ENCODE data around the gene SLX4IP.

Gene SLX4IP

DNA sequence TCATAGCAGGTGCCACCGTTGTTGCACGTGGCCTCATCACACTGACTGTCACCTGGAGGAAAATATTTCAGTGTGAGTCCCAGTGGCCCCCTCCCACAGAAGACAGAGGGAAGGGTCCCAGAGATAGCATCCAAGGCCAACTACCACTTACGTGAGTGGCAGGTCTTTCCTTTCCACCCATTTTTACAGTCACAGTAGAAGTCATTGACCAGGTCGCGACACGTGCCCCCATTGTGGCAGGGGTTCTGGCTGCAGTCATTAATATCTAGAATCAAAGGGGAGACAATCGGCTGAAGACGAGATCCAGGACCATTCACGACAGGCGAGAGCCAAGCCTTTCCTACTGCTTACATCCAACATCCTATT lies 210.1 kb downstream of the SLX4IP start:
- H3K27ac Mint-ChIP-seq: peak overlapping the region; percentile 19 to 64 (median 35)
- no peaks in the 10 kb centered on the region for H3K9me3 Mint-ChIP-seq
- H3K27me3 Mint-ChIP-seq (ENCODE audit: low read depth): no peaks in the 10 kb centered on the region

DNA sequence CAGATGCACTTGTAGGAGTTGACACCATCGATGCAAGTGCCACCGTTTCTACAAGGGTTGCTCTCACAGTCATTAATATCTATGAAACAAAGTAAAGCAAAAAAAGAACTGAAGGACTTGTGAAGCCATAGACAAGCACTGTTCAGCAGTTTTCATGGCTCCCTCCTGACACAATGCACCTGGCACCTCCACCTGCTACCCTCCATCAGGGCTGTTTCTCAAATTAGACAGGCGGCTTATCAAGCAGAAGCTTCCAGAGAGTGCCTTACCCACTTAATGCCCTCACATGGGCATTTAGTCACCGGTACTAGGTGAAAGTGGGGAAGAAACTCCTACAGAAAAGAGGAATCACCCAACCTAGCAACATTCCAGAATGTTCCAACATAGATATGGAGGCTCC lies 210.9 kb downstream of the SLX4IP start:
- peak overlapping the region; percentile 19 to 76 (median 33) for H3K27ac Mint-ChIP-seq
- H3K9me3 Mint-ChIP-seq: no peaks in the 10 kb centered on the region
- H3K4me1 Mint-ChIP-seq: peaks cover 82% of the 10 kb centered on the region
- TF ChIP-seq CTCF (IDR thresholded peaks at IDR 0.05; ENCODE audit: unreplicated experiment in 3 of 3): no peak
- no peak overlapping the region for H3K4me3 Mint-ChIP-seq
- no peaks in the 10 kb centered on the region for H3K27me3 Mint-ChIP-seq (ENCODE audit: low read depth)
- peaks cover 100% of the 10 kb centered on the region for H3K36me3 Mint-ChIP-seq (ENCODE audit: low read depth)

More for the DNA sequence above, 210.1 kb downstream of the SLX4IP start:
- Mint-ChIP-seq H3K4me3 (no peak overlapping the region), H3K4me1 (peaks cover 77% of the 10 kb centered on the region), H3K36me3 (ENCODE audit: low read depth) (peaks cover 100% of the 10 kb centered on the region)
- TF ChIP-seq CTCF (IDR thresholded peaks at IDR 0.05; ENCODE audit: unreplicated experiment in 3 of 3): no peak

DNA sequence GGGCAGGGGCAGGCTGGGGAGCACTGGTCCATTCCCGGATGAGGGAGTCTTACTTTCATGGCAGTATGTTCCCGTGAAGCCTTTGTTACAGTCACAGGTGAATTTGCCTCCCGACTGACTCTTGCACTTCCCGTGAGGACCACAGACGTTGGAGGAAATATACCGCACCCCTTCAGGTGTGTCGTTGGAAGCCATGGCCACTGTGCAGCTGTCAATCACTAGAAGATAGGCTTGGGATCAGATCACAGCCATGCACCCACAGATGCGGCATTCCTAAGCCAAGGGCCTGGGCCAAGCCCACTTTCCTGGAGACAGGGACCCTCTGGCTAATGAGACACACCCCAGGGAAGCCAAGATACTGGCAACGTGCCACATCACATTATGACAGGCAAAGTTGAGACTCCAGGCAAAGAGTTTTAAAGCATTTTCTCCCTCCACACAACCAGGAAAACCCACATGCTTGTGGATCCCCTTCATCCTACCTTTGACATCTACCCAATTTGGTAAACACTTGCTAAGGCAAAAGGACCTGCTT lies 211.8 kb downstream of the SLX4IP start:
- Mint-ChIP-seq H3K27me3 (ENCODE audit: low read depth) (no peaks in the 10 kb centered on the region), H3K4me1 (peaks cover 88% of the 10 kb centered on the region), H3K27ac (peak overlapping the region; percentile 42 to 83 (median 82)), H3K36me3 (ENCODE audit: low read depth) (peaks cover 98% of the 10 kb centered on the region), H3K9me3 (no peaks in the 10 kb centered on the region), H3K4me3 (no peak overlapping the region)
- TF ChIP-seq CTCF (IDR thresholded peaks at IDR 0.05; ENCODE audit: unreplicated experiment in 3 of 3): no peak

- Mint-ChIP-seq H3K27ac (peak overlapping the region; percentile 42 to 83 (median 82)), H3K4me1 (peaks cover 90% of the 10 kb centered on the region), H3K9me3 (no peaks in the 10 kb centered on the region), H3K4me3 (no peak overlapping the region), H3K27me3 (ENCODE audit: low read depth) (no peaks in the 10 kb centered on the region), H3K36me3 (ENCODE audit: low read depth) (peaks cover 93% of the 10 kb centered on the region)
- TF ChIP-seq CTCF (IDR thresholded peaks at IDR 0.05; ENCODE audit: unreplicated experiment in 3 of 3): peak; percentile 36 to 55 (median 39)
Observed at GRCh38 chr20:10647471-10647870, 212.4 kb downstream of the SLX4IP start.

DNA sequence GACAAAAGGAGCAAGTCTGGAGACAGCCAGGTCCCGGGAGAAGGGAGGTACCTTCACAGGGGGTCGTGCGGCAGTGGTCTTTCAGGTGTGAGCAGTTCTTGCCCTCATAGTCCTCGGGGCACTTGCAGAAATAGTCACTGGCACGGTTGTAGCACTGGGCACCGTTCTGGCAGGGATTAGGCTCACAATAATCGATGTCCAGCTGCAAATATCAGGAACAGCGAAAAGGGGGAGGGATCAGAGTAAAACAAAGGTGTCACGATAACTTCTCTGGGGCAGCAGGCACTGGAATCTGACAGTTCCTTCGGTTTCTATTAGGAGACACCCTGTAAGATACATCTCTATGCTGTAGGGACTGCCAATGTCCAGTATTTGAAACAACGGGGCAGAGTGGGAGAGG lies 212.8 kb downstream of the SLX4IP start:
- peak overlapping the region in 1 of 3 experiments; percentile 1 for H3K4me3 Mint-ChIP-seq
- peak overlapping the region; percentile 42 to 83 (median 82) for H3K27ac Mint-ChIP-seq
- H3K27me3 Mint-ChIP-seq (ENCODE audit: low read depth): no peaks in the 10 kb centered on the region
- H3K9me3 Mint-ChIP-seq: no peaks in the 10 kb centered on the region
- no peak for TF ChIP-seq CTCF (IDR thresholded peaks at IDR 0.05; ENCODE audit: unreplicated experiment in 3 of 3)
- peaks cover 90% of the 10 kb centered on the region for H3K4me1 Mint-ChIP-seq
- peaks cover 91% of the 10 kb centered on the region for H3K36me3 Mint-ChIP-seq (ENCODE audit: low read depth)

DNA sequence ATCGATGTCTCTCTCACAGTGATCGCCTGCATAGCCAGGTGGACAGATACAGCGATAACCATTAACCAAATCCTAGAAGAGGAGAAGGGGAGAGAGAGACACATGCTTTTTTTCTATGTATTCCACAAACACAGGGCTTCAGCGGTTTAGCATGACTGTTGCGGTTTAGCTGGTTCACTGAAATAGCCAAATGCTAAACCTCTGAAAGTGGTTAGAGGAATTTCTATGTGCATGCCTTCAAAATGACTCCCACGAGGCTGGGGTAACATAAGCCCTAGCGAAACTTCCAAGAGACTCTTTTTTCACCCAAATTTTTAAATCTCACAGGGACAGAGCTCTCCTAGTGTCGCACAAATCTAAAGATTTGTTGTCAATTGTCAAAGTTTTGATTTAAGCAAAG lies 213.5 kb downstream of the SLX4IP start:
- H3K27ac Mint-ChIP-seq: peak overlapping the region; percentile 82 to 86 (median 83)
- peak overlapping the region in 2 of 3 experiments; percentile 18 to 44 for H3K4me3 Mint-ChIP-seq
- H3K36me3 Mint-ChIP-seq (ENCODE audit: low read depth): peaks cover 84% of the 10 kb centered on the region
- H3K9me3 Mint-ChIP-seq: no peaks in the 10 kb centered on the region
- no peaks in the 10 kb centered on the region for H3K27me3 Mint-ChIP-seq (ENCODE audit: low read depth)
- H3K4me1 Mint-ChIP-seq: peaks cover 90% of the 10 kb centered on the region
- no peak for TF ChIP-seq CTCF (IDR thresholded peaks at IDR 0.05; ENCODE audit: unreplicated experiment in 3 of 3)
